Measurements from ENCODE around the gene PRKACB.
A peak's percentile ranks its signal among the peaks of the same experiment; 100 is the strongest.
"Not testable (repeated sequence)": the region's sequence is repeated elsewhere in the genome, so short reads cannot be mapped to it uniquely, and the experiment has no call there.

Gene PRKACB

DNA sequence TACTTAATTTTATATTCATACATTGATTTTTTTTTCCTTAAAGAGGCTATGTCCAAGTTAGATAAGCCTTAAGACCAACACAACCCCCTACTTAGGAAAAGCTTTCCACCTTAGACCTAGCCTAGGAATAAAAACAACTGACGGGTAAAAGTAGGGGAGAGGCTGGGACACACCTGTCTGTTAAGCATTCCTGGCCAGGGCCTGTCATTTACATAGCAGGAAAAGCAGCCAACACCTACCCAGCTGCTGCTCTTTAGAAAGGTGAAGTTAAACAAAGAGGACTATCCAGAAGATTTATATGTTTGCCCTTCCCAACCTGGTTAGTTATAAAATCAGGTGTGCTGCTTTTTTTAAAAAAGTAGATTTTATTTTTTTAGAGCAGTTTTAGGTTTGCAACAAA lies 128.3 kb downstream of the PRKACB start:
- DNase-seq: peak; percentile 81

DNA sequence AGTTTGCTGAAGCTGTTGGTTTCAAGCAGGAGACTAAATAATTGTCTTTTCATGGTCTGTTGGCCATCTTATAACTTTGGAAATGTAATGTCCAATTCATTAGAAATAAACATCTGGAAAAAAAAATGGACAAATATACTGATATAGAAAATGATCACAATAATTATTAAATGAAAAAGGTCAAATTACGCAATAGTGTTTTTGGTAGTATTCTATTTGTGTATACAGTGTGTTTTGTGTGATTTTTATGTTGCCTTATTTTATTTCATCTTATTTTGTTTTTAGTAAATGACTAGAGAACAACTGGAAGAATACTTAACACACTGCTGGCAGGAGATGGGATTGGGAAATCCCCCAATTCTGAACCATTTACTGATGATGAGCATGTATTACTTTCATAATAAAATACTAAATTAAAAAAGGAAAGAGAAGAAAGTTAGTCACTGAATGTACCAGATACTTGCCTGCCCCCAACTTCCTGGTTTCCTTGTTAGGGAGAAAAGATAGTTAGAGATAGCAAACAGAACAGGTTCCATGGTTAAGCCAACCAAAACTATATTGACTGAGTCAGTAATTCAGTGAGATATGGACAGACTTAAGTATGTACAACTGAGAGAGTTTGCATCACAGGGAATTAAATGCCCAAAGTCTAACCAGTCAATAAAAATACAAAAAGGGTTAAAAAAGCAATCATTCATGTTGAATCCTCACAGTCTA lies 133.4 kb downstream of the PRKACB start:
- no peak for DNase-seq

DNA sequence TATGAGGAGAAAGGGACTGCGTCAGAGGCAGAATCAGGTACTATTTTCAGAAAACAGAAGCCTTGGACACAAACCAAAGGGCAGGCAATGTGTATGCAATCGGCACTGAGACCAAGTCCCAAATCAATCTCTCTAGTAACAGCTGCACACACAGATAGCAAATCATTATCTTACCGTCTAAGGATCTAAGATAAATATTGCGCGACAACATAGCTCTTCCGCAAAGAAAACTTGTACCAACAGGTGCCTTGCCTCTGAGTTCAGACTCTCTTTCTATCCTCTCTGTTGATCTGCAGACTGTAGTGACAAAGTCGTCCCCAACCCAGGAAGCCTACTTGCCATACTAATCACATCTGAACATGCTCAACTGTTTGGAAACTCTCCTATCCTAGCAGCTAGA lies 134.8 kb downstream of the PRKACB start:
- no peak for DNase-seq

DNA sequence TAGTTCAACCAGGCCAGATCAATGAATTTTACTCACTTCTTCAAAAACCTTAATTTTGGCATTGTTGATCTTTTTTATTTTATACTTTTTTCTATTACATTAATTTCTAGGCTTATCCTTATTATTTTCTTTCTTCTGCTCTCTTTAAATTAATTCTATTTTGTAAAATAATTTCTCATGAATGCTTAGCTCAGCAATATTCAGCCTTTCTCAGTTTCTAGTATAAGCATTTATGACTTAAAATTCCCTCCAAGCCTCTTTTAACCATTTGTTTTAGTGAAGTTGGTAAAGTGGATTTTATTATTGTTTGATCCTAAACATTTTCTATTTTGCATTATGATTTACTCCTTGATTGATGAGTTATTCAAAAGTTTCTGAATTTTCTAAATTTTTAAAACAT lies 136.8 kb downstream of the PRKACB start:
- DNase-seq: no peak

DNA sequence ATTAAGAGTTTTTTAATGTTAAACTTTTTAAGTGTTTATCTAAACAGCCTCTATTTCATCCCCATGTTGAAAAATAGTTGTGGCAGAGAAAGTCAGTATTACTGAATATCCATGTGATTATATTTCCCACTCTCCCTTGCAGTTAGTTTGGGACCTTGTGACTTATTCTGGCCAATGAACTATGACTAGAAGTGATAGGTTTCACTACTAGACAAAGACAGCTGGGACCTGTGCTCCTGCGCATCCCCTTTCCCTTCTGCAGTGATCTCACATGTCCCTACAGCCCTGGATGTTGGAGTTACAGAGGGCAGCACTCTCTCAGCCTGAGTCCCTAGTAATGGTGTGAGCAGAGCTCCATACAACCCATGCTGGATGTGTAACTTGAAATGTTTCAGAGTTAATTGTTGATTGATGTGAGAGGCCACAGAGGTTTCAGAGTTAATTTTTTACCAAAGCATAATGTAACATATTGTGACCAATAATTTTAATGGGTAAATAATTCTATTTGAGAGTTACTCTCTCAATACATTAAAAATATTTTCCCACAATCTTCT lies 138.8 kb downstream of the PRKACB start:
- no peak for DNase-seq

DNA sequence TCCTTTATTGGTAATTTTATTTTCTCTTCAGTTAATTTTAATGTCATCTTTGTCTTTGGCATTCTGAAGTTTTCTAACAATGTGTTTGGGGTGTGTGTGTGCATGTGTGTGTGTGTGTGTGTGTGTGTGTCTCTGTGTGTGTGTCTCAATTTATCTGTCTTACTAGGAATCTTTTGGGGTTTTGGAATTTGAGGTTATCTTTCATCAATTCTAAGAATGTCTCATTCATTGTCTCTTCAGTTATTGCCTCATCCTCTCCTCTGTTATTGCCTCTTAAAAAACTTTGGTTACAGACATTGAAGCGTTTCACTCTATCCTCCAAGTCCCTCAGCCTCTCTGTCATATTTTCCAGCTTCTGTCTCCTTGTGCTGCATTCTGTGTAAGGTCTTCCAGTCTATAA lies 139.3 kb downstream of the PRKACB start:
- no peak for DNase-seq

DNA sequence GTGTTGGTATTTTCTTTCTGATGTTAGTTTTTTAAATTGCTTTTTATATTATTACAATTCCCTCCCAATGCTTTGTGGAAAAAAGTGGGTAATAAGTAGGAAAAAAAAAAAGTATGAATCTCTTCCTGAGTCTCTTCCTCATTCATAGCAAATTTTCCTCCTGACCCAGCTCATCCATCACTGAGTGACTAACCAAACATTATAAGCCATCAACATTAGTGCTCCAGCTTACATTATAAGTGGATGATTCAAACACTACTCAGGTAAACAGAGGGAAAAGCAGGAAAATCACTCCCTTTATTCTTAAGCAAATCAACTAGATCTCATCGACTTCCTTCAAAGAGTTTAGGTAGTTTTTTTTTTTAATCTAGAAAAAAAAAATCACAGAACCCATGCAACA lies 142.0 kb downstream of the PRKACB start:
- no peak for DNase-seq

DNA sequence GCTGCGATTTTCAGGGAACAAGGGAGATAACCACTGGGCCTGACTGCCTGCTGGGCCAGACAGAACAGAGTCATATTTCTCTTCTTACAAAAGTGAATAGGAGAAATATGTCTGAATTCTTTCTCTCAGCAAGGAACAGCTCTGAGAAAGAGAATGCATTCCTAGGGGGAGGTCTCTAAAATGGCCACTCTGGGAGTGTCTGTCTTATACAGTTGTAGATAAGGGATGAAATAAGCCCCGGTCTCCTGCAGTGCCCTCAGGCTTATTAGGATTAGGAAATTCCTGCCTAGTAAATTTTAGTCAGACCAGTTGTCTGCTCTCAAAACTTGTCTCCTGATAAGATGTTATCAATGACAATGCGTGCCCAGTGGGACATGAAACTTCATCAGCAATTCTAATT lies 143.3 kb downstream of the PRKACB start:
- DNase-seq: not testable (repeated sequence)

Data from NCI-H1105 treated with DMSO at 0.1 percent for 48 hours (cell line).